Small intestine (tissue), 7 donors: ENCODE results near the gene GSE1. TPM values are rescaled to one million over a fixed set of nuclear protein-coding genes. Genes with fewer than 3 reads are reported as not detected.
A peak's percentile ranks its signal among the peaks of the same experiment; 100 is the strongest.

Experiments used
- DNase-seq, 2 donors: peaks; one replicate each; pipeline versions ENCODE4 v3.0.0 to v3.0.0-alpha.2; 2013
- FAIRE-seq: peaks from 2 replicates; lab custom pipeline; 2012; peaks lifted over from hg19 to GRCh38; lab: Jason Lieb, UNC
- H3K27ac ChIP-seq, 3 donors: one replicate each; pipeline ENCODE4 v1.5.1; 2013; ENCODE audit warnings: low read length in 2 of 3, mild to moderate bottlenecking in 2 of 3, control low read depth in 1 of 3, inconsistent platforms in 1 of 3, low read depth in 1 of 3, moderate library complexity in 1 of 3
- H3K27me3 ChIP-seq, 3 donors: one replicate each; pipeline ENCODE4 v1.6.1; 2013; ENCODE audit warnings: low read length in 3 of 3, inconsistent platforms in 1 of 3; ENCODE audit not compliant: control insufficient read depth in 3 of 3, insufficient read depth in 3 of 3
- H3K36me3 ChIP-seq, 3 donors: one replicate each; pipeline ENCODE4 v1.6.1; 2013; ENCODE audit warnings: low read length in 3 of 3, inconsistent platforms in 1 of 3, low read depth in 1 of 3, mild to moderate bottlenecking in 1 of 3, moderate library complexity in 1 of 3; ENCODE audit not compliant: control insufficient read depth in 3 of 3, insufficient read depth in 2 of 3
- H3K4me1 ChIP-seq, 3 donors: one replicate each; pipeline ENCODE4 v1.6.1; 2013; ENCODE audit warnings: low read length in 2 of 3, inconsistent platforms in 1 of 3, low read depth in 1 of 3, mild to moderate bottlenecking in 1 of 3, moderate library complexity in 1 of 3; ENCODE audit not compliant: control insufficient read depth in 3 of 3, insufficient read depth in 2 of 3
- H3K4me3 ChIP-seq, 3 donors: one replicate each; pipeline ENCODE4 v1.5.1; 2013; ENCODE audit warnings: low read length in 3 of 3, control low read depth in 1 of 3, inconsistent platforms in 1 of 3, low read depth in 1 of 3, mild to moderate bottlenecking in 1 of 3, moderate library complexity in 1 of 3
- H3K9me3 ChIP-seq, 2 donors: one replicate each; pipeline ENCODE4 v1.6.1; 2013; ENCODE audit warnings: low read depth in 1 of 2, low read length in 1 of 2; ENCODE audit not compliant: control insufficient read depth in 2 of 2, insufficient read depth in 1 of 2
- WGBS, 3 donors: extraction: QIAGEN DNeasy Blood & Tissue Kit; methylation state at CpG; one replicate each; pipeline ENCODE4 v1.1.7; 2013; 5-methylcytosine and 5-hydroxymethylcytosine counted together
- polyA plus RNA-seq, 4 donors: library from polyadenylated mRNA; stranded (reverse) in 3 of 4; unstranded in 1 of 4; fragments of 200-250 nt in 3 of 4; fragments of 120-200 nt in 1 of 4; gene quantifications; one replicate each; pipeline versions ENCODE4 v1.2.1 to v1.2.3, GENCODE V29; 2013
- donor health status: healthy with polysubstance abuse.
- donor health status: control.
- donor health status: control.
- donor health status: Bipolar disorder and iron deficiency.
- donor health status: healthy.

GSE1 gene
- polyA plus RNA-seq, 4 donors: 9.2 to 96.1 (median 17.7) TPM

- FAIRE-seq: no peak
- DNase-seq: no peak
- 76 to 94% (median 83%) methylated on average over 7 of the region's 7 CpGs for WGBS, 3 donors
- Histone ChIP-seq H3K4me3 (no peak overlapping the region), H3K4me1 (peaks cover 13 to 72% (median 19%) of the 10 kb centered on the region in 3 donors), H3K36me3 (peaks cover 0 to 42% (median 0%) of the 10 kb centered on the region in 3 donors), H3K27me3 (no peaks in the 10 kb centered on the region), H3K27ac (peak overlapping the region in 1 of 3 donors; percentile 6), H3K9me3 (peaks cover 0 to 18% of the 10 kb centered on the region in 2 donors)
These were observed 41.6 kb upstream of the GSE1 start for GRCh38 chr16:85571563-85571812.

GRCh38 chr16:85571813-85572619 lies 41.1 kb upstream of the GSE1 start:
- H3K4me3 ChIP-seq: no peak overlapping the region

GRCh38 chr16:85573045-85573695 lies 40.0 kb upstream of the GSE1 start:
- DNase-seq (no peak), FAIRE-seq (no peak)
- Histone ChIP-seq H3K9me3 (peaks cover 0 to 15% of the 10 kb centered on the region in 2 donors), H3K27ac (peak overlapping the region in 2 of 3 donors; percentile 52 to 60), H3K4me1 (peaks cover 14 to 70% (median 24%) of the 10 kb centered on the region in 3 donors), H3K36me3 (peaks cover 0 to 47% (median 0%) of the 10 kb centered on the region in 3 donors), H3K4me3 (no peak overlapping the region), H3K27me3 (no peaks in the 10 kb centered on the region)
- 83 to 86% (median 86%) methylated on average over 15 of the region's 15 CpGs for WGBS, 3 donors

More at GRCh38 chr16:85571813-85572619, 41.1 kb upstream of the GSE1 start:
- FAIRE-seq (no peak), DNase-seq (no peak)
- Histone ChIP-seq H3K36me3 (peaks cover 0 to 42% (median 0%) of the 10 kb centered on the region in 3 donors), H3K4me1 (peaks cover 12 to 74% (median 24%) of the 10 kb centered on the region in 3 donors), H3K9me3 (peaks cover 0 to 18% of the 10 kb centered on the region in 2 donors), H3K27me3 (no peaks in the 10 kb centered on the region), H3K27ac (peak overlapping the region in 1 of 3 donors; percentile 6)
- WGBS, 3 donors: 73 to 81% (median 73%) methylated on average over 10 of the region's 10 CpGs

- 42 to 60% (median 56%) methylated on average over 37 of the region's 37 CpGs for WGBS, 3 donors
- Histone ChIP-seq H3K36me3 (peaks cover 0 to 54% (median 0%) of the 10 kb centered on the region in 3 donors), H3K9me3 (peaks cover 0 to 12% of the 10 kb centered on the region in 2 donors), H3K4me3 (no peak overlapping the region), H3K4me1 (peaks cover 14 to 70% (median 20%) of the 10 kb centered on the region in 3 donors), H3K27me3 (no peaks in the 10 kb centered on the region), H3K27ac (peak overlapping the region in 2 of 3 donors; percentile 52 to 60)
- no peak for FAIRE-seq
- peak in 1 of 2 donors; percentile 58 for DNase-seq
These were observed 39.2 kb upstream of the GSE1 start for GRCh38 chr16:85573696-85574641.

GRCh38 chr16:85574672-85575475 lies 38.2 kb upstream of the GSE1 start:
- FAIRE-seq: no peak
- H3K9me3 ChIP-seq: peaks cover 0 to 3% of the 10 kb centered on the region in 2 donors
- H3K4me3 ChIP-seq: no peak overlapping the region
- no peaks in the 10 kb centered on the region for H3K27me3 ChIP-seq
- DNase-seq: no peak
- peaks cover 17 to 73% (median 18%) of the 10 kb centered on the region in 3 donors for H3K4me1 ChIP-seq
- 30 to 43% (median 42%) methylated on average over 28 to 29 of the region's 29 CpGs for WGBS, 3 donors
- peaks cover 0 to 52% (median 0%) of the 10 kb centered on the region in 3 donors for H3K36me3 ChIP-seq
- H3K27ac ChIP-seq: peak overlapping the region in 2 of 3 donors; percentile 52 to 60

- Histone ChIP-seq H3K4me3 (no peak overlapping the region), H3K36me3 (peaks cover 0 to 50% (median 0%) of the 10 kb centered on the region in 3 donors), H3K27ac (no peak overlapping the region), H3K27me3 (no peaks in the 10 kb centered on the region), H3K4me1 (peaks cover 12 to 70% (median 17%) of the 10 kb centered on the region in 3 donors), H3K9me3 (peaks cover 0 to 6% of the 10 kb centered on the region in 2 donors)
- WGBS, 3 donors: 18 to 58% (median 39%) methylated on average over 5 of the region's 5 CpGs
- DNase-seq (peak; percentile 60 to 72), FAIRE-seq (no peak)
These were observed 37.2 kb upstream of the GSE1 start for GRCh38 chr16:85575920-85576319.

- Histone ChIP-seq H3K9me3 (peaks cover 0 to 6% of the 10 kb centered on the region in 2 donors), H3K36me3 (peaks cover 0 to 50% (median 0%) of the 10 kb centered on the region in 3 donors), H3K27ac (no peak overlapping the region), H3K27me3 (no peaks in the 10 kb centered on the region), H3K4me1 (peaks cover 12 to 68% (median 17%) of the 10 kb centered on the region in 3 donors), H3K4me3 (no peak overlapping the region)
- 67 to 84% (median 81%) methylated on average over 12 of the region's 12 CpGs for WGBS, 3 donors
- no peak for FAIRE-seq
- DNase-seq: no peak
These were observed 36.2 kb upstream of the GSE1 start for GRCh38 chr16:85576944-85577343.
